ENCODE measurements around the gene BCKDK. TPM values are rescaled to one million over a fixed set of nuclear protein-coding genes. Genes with fewer than 3 reads are reported as not detected.
"Not testable (repeated sequence)": the region's sequence is repeated elsewhere in the genome, so short reads cannot be mapped to it uniquely, and the experiment has no call there.

BCKDK gene
- total and polyA plus RNA-seq, 2 donors (not counting 3 experiments of a cell fraction or from before 2014, with no cell fraction given) = 57.8 to 78.3 TPM

DNA sequence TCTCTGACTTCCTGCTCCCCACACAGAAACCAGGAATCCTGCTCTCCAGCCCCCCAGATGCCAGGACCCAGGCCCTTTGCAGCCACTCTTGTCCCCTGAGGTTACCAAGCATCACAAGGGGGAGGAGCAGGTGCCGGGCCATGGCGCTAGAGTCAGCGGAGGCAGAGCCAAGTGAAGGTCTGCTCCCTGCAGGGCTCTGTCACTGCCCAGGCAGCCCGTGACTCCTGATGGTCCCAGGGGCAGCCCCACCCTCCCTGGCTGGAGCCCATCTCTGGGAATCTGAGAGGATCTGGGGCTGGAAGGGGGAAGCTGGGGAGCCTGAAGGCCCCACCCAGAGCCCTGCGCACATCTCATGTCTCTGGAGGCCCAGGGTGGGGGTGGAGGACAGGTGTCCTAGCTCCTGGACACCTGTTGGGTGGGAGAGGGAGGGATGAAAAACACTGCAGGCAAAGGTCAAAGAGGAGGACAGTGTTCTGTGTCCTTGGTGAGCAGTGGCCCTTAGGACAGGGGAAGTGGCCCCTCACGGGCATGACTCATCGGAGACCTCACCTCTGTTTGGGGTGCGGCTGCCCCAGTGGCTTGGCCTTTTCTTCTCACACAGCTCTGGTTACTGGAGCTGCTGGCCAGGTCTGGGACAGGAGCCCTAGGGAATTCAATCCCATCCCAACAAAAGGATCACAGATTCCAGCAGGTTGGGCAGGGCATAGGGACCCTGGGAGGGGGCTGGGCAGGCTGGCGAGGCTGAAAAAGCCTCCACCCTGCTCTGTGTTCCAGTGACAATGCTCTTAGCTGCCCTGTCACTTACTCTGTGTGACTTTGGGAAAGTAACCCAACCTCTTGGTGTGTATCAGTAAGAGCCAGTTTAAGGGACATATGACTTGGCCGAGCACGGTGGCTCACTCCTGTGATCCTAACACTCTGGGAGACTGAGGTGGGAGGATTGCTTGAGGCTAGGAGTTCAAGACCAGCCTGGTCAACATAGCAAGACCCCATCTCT is 42.0 kb downstream of the BCKDK start, which contains the start of gene PRSS36:
Gene PRSS36, minus strand, starts transcription at position 173 of the 997 bp plus-strand sequence. Its CDS starts 31 bp downstream, at position 142.
- Histone ChIP-seq H3K9me3 (replicated peaks; ENCODE audit: control insufficient read depth, insufficient read depth, low read length) (no peaks in the 10 kb centered on the region), H3K4me3 (replicated peaks in 1 of 3; ENCODE audit: insufficient read depth in 1 of 3, low read depth in 1 of 3, low read length in 3 of 3) (no peak within 1 kb of the TSS), H3K4me1 (ENCODE audit: control insufficient read depth, extremely low read depth, insufficient read depth, low read length) (no peaks in the 10 kb centered on the region), H3K27ac (ENCODE audit: insufficient read depth, low read depth, low read length) (no peak within 1 kb of the TSS), H3K4me2 (ENCODE audit: insufficient read depth, low read length) (no peak within 1 kb of the TSS), H4K20me1 (replicated peaks; ENCODE audit: control insufficient read depth, extremely low read depth, insufficient read depth, low read length) (no peaks in the 10 kb centered on the region), H3K27me3 (ENCODE audit: control insufficient read depth in 2 of 2, insufficient read depth in 2 of 2, low read length in 2 of 2) (peaks cover 15 to 25% of the 10 kb centered on the region in 2 experiments), H3K36me3 (ENCODE audit: control insufficient read depth in 2 of 2, extremely low read depth in 1 of 2, insufficient read depth in 2 of 2, low read length in 2 of 2) (no peaks in the 10 kb centered on the region), H3K9me1 (replicated peaks; ENCODE audit: control insufficient read depth, extremely low read depth, insufficient read depth, low read length) (no peaks in the 10 kb centered on the region), H3K9ac (replicated peaks; ENCODE audit: extremely low read depth, insufficient read depth, low read length) (no peak within 1 kb of the TSS), H2AFZ (ENCODE audit: low read depth, low read length) (no peak within 1 kb of the TSS), H3K79me2 (ENCODE audit: control insufficient read depth, insufficient read depth, low read length) (no peaks in the 10 kb centered on the region)
- POLR2A ChIA-PET = no interaction called here
- DNase-seq (ENCODE audit: low read depth, low spot score) = no peak
- TF ChIP-seq, protein P1, sequence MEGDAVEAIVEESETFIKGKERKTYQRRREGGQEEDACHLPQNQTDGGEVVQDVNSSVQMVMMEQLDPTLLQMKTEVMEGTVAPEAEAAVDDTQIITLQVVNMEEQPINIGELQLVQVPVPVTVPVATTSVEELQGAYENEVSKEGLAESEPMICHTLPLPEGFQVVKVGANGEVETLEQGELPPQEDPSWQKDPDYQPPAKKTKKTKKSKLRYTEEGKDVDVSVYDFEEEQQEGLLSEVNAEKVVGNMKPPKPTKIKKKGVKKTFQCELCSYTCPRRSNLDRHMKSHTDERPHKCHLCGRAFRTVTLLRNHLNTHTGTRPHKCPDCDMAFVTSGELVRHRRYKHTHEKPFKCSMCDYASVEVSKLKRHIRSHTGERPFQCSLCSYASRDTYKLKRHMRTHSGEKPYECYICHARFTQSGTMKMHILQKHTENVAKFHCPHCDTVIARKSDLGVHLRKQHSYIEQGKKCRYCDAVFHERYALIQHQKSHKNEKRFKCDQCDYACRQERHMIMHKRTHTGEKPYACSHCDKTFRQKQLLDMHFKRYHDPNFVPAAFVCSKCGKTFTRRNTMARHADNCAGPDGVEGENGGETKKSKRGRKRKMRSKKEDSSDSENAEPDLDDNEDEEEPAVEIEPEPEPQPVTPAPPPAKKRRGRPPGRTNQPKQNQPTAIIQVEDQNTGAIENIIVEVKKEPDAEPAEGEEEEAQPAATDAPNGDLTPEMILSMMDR (IDR thresholded peaks at IDR 0.05; ENCODE audit: extremely low read depth in 1 of 2, insufficient read depth in 1 of 2, low read depth in 1 of 2, low read length in 2 of 2) = no peak
- TF ChIP-seq MYC (IDR thresholded peaks at IDR 0.05; ENCODE audit: low read depth, low read length) (no peak), POLR2AphosphoS5 (IDR thresholded peaks at IDR 0.05; ENCODE audit: insufficient read depth, low read depth, low read length) (no peak), JUN (IDR thresholded peaks at IDR 0.05; ENCODE audit: borderline replicate concordance, insufficient read depth, insufficient read length, low read depth) (no peak), POLR2A (IDR thresholded peaks at IDR 0.05; ENCODE audit: low read depth, low read length) (no peak), GATA2 (IDR thresholded peaks at IDR 0.05; ENCODE audit: insufficient read depth, insufficient read length, low read depth, low read length) (no peak), FOS (IDR thresholded peaks at IDR 0.05; ENCODE audit: borderline replicate concordance, insufficient read depth, low read length) (no peak)
- TF ChIP-seq, protein P2, sequence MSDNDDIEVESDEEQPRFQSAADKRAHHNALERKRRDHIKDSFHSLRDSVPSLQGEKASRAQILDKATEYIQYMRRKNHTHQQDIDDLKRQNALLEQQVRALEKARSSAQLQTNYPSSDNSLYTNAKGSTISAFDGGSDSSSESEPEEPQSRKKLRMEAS (IDR thresholded peaks at IDR 0.05; ENCODE audit: insufficient read depth, insufficient read length) = no peak
- no peak for FAIRE-seq
- intact Hi-C loops (cut with micrococcal nuclease) (no loop called here), dilution Hi-C loops (cut with MboI; ENCODE audit: extremely low pct_ligation_motif_present, low sequenced_read_pairs) (no loop called here)
- no TSS peak for BruUV-seq (replicated peaks)
- CTCF ChIA-PET = no interaction called here

DNA sequence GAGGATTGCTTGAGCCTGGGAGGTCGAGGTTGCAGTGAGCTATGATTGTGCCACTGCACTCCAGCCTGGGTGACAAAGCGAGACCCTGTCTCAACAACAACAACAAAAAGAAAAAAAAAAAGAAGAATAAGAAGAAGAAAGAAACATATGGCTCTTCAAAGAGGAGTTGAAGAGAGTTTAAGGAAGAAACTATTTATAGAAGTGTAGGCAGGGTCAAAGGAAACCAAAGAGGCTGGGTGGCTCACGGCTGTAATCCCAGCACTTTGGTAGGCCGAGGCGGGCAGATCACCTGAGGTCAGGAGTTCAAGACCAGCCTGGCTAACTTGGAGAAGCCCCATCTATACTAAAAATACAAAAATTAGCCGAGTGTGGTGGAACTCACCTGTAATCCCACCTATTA is 42.8 kb downstream of the BCKDK start:
- BruUV-seq (replicated peaks); intact Hi-C loops (cut with micrococcal nuclease); H3K27ac ChIP-seq (ENCODE audit: insufficient read depth, low read depth, low read length); FAIRE-seq; H3K9me1 ChIP-seq (replicated peaks; ENCODE audit: control insufficient read depth, extremely low read depth, insufficient read depth, low read length); H3K4me1 ChIP-seq (ENCODE audit: control insufficient read depth, extremely low read depth, insufficient read depth, low read length); H4K20me1 ChIP-seq (replicated peaks; ENCODE audit: control insufficient read depth, extremely low read depth, insufficient read depth, low read length); H3K9me3 ChIP-seq (replicated peaks; ENCODE audit: control insufficient read depth, insufficient read depth, low read length); H3K4me2 ChIP-seq (ENCODE audit: insufficient read depth, low read length); H3K79me2 ChIP-seq (ENCODE audit: control insufficient read depth, insufficient read depth, low read length); H3K36me3 ChIP-seq (ENCODE audit: control insufficient read depth in 2 of 2, extremely low read depth in 1 of 2, insufficient read depth in 2 of 2, low read length in 2 of 2); H3K4me3 ChIP-seq (replicated peaks in 1 of 3; ENCODE audit: insufficient read depth in 1 of 3, low read depth in 1 of 3, low read length in 3 of 3); DNase-seq (ENCODE audit: low read depth, low spot score); POLR2A ChIA-PET; H2AFZ ChIP-seq (ENCODE audit: low read depth, low read length); dilution Hi-C loops (cut with MboI; ENCODE audit: extremely low pct_ligation_motif_present, low sequenced_read_pairs); H3K9ac ChIP-seq (replicated peaks; ENCODE audit: extremely low read depth, insufficient read depth, low read length): not testable (repeated sequence)
- peaks cover 15 to 20% of the 10 kb centered on the region in 2 experiments for H3K27me3 ChIP-seq (ENCODE audit: control insufficient read depth in 2 of 2, insufficient read depth in 2 of 2, low read length in 2 of 2)
- CTCF ChIA-PET = interaction anchor here (1.7 kb wide), 1 partner anchor 8 kb away, joined by 7 read pairs; no protein-coding TSS in a partner anchor

Measured in endothelial cell of umbilical vein (primary cell).